LNCaP clone FGC (cell line): ENCODE data around the gene TSC22D1.

Experiments used
- DNase-seq: peaks from one replicate; pipeline ENCODE4 v3.0.0-alpha.2; 2011; ENCODE audit warnings: low read depth
- H3K4me3 ChIP-seq: 2 replicates; pipeline ENCODE4 v1.5.1; 2011; ENCODE audit warnings: mild to moderate bottlenecking, low read depth, low read length, control low read depth
- TF ChIP-seq, protein P1 (sequence below): IDR thresholded peaks from 2 replicates; pipeline ENCODE4 v1.5.1; 2012; ENCODE audit warnings: mild to moderate bottlenecking; ENCODE audit not compliant: control insufficient read depth, insufficient read depth; ENCODE audit errors: extremely low read depth

TSC22D1 gene

DNA sequence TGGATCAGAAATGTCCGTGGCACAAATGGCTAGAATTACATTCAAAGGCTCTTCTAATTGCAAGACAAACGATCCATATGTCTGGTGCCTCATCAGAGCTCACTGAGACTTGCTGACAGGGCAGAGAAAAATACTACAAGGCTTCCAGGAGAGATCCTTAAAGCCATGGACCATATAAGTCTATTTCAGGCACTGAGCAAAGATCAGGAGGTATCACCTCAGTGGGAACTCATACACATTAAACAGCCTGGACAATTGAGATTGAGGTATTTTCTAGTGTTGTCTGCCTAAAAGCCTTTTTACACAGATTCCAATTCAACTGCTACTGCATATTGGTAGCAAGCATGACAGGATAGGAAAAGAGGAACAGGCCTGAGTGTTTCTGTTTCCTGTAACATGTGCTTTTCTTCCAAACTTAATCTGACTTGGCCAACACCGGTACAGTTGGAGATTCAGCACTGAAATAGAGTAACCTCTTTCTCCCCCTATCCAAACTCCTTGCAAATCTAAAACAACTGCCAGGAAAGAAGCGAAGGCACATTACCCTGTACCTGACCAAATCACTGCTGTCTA is 136.6 kb downstream of the TSC22D1 start:
- TF ChIP-seq, protein P1, sequence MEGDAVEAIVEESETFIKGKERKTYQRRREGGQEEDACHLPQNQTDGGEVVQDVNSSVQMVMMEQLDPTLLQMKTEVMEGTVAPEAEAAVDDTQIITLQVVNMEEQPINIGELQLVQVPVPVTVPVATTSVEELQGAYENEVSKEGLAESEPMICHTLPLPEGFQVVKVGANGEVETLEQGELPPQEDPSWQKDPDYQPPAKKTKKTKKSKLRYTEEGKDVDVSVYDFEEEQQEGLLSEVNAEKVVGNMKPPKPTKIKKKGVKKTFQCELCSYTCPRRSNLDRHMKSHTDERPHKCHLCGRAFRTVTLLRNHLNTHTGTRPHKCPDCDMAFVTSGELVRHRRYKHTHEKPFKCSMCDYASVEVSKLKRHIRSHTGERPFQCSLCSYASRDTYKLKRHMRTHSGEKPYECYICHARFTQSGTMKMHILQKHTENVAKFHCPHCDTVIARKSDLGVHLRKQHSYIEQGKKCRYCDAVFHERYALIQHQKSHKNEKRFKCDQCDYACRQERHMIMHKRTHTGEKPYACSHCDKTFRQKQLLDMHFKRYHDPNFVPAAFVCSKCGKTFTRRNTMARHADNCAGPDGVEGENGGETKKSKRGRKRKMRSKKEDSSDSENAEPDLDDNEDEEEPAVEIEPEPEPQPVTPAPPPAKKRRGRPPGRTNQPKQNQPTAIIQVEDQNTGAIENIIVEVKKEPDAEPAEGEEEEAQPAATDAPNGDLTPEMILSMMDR: no peak
- no peak overlapping the region for H3K4me3 ChIP-seq
- DNase-seq: no peak

GRCh38 chr13:44438234-44438579 is 137.9 kb downstream of the TSC22D1 start:
- DNase-seq: no peak
- no peak overlapping the region for H3K4me3 ChIP-seq
- TF ChIP-seq, protein P1: no peak

DNA sequence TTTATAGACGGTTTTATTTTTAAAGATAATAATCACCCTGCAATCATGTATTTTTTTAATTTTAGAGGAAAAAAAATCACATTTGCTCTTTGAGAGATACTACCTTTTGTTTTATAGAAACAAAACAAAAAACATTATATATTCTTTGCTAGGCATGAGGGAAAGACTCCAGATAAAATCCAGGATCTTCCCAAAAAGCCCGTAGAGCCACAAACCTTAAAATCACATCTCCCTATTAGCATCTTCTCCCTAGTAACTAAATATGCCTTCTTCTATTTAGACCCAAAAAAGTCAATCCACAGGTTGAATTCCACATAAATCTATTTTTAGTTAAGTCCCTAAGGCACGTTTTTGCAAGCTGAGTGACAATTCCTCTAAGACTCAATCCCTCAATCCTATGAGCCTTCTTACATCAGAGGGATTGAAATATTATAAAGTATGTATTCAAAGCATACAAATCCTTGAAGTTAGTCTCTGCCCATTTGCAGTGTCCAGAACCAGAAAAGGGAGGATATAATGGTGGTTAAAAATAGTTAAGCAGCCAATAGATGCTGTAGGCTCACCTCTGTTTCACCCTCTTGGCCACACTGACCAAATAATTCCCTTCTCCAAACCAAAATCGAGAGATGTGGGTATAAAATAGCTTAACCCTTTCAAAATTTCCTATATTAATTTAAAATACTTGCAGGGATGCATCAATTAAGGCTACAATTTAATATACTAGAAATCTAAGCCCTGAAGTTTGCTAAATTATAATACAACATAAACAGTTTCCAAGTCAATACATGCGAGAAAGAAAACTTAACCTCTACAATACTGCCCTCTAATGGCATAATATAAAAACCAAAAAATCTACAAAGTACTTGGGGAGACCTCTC is 138.5 kb downstream of the TSC22D1 start:
- H3K4me3 ChIP-seq: peak overlapping the region; percentile 77
- no peak for DNase-seq
- TF ChIP-seq, protein P1: peak; percentile 32

DNA sequence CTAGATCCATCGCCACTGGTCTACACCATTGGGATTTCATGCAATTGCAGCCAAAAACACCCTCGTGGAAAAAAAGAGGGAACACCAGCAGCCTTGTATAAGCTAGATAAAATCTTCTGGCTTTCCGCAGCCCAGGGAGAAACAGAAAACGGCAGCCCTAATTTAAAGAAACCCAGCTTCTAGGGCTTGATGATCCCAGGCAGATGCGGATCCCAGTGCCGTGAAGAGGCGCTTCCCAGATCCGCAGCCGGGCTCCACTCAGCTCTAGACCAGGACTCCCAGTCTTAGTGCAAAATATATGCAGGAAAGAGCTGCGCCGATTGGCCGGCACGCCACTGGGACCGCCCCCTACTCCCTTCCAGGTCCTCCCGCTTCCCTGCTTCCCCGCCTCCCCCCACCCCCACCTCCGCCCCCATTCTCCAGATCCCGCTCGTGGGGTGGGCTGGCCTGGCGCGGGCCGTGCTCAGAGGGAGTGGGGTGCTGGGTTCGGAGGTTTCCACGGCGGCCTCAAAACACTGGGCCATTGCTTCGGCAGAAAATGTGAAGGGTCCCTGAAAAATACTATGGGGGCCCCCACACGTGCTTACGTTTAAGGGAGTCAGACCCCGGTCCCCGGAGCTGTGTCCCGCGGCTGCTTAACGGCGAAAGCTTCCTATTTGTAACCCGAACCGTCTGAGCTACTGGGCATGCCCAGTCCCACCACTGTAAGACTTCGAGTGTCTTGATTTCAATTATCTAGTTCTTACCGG is 139.4 kb downstream of the TSC22D1 start:
- peak; percentile 76 for DNase-seq
- H3K4me3 ChIP-seq: peak overlapping the region; percentile 77
- TF ChIP-seq, protein P1: no peak

DNA sequence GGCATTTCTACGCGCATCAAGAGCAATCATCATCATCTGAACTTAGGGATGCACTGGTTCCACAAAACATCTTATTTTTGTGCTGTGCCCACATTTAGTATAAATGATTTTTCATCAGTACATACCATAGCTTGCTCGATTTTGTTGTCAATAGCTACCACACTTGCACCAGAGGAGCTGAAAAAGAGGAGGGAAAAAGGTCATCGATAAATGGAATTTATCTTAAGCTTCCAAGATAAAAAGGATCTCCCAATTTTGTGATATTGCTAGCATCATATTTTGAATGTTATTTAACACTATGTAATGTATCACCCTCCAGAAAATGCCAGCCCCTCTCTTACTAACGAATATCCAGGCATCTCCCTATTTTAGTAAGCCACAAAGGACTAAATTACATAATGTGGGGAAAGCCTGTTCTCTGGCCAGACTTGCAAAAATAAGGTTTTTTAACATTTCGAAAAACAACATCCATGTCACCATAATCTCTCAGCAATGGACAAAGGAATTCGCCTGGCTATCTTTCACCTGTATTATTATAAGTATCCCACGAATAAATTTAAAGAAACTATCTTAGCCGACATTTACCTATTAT is 140.1 kb downstream of the TSC22D1 start:
- DNase-seq: no peak
- H3K4me3 ChIP-seq: peak overlapping the region; percentile 77
- TF ChIP-seq, protein P1: no peak

DNA sequence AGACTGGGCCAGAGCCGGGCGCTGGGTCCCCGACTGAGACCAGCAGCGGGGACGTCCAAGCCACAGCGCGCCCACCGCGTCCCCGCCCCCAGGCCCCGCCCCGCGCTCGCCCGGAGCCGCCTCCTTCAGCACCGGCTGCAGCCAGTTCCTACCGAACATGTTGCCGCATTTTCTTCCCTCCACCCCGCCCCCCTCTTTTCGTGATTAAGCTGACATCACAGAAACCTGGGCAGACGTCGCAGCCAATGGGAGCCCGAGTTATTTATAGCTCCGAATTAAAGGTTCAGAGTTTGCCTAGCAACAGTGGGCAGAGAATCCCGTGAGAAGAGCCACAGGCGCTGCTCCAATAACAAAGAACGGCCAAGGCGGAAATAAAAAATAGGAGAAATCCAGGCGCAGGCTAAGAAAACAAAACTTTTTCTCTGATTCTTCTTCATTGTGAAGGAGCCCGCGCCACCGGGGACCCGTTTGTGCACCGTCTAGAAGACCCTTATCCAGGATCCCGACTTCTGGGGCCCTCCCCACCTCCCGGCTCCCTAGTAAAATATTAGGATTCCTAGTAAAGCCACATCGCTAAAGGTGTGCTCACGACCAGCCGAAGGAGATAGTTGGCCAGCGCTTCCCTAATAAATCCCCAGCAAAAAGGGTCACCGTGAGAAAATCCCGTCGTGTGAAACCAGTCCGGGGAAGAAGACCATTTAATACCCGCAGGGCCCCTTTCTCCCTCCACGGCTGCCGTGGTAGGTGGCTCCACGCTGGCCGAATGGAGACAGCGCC is 140.8 kb downstream of the TSC22D1 start:
- peak; percentile 97 for DNase-seq
- TF ChIP-seq, protein P1: no peak
- peak overlapping the region; percentile 77 for H3K4me3 ChIP-seq
